Activated CD4-positive, CD25-positive, alpha-beta regulatory T cell treated with anti-CD3 and anti-CD28 coated beads, Interleukin-2, amount 50 U/mL, for 72 hours (primary cell): ENCODE results near the gene SPO11.

ENCODE experiments used
- DNase-seq: peaks from one replicate; pipeline ENCODE4 v3.0.0; 2021

Gene SPO11

GRCh38 chr20:57392512-57393271 is 63.1 kb downstream of the SPO11 start:
- peak; percentile 73 for DNase-seq
